LNCAP (cell line): ENCODE data around the gene KLF12.

Experiments
- CTCF ChIP-seq: fragments of 450-650 bp; IDR thresholded peaks from 2 replicates; pipeline ENCODE4 v1.5.1; 2017; ENCODE audit warnings: mild to moderate bottlenecking

Gene KLF12

GRCh38 chr13:74166261-74167004, 32.2 kb upstream of the KLF12 start:
- no peak for TF ChIP-seq CTCF

GRCh38 chr13:74162782-74163181, 28.6 kb upstream of the KLF12 start:
- no peak for TF ChIP-seq CTCF

- TF ChIP-seq CTCF: no peak
Observed at GRCh38 chr13:74162135-74162534, 27.9 kb upstream of the KLF12 start.

- no peak for TF ChIP-seq CTCF
Observed at GRCh38 chr13:74158571-74159352, 24.6 kb upstream of the KLF12 start.

GRCh38 chr13:74158028-74158427, 23.8 kb upstream of the KLF12 start:
- no peak for TF ChIP-seq CTCF

GRCh38 chr13:74154981-74155380, 20.8 kb upstream of the KLF12 start:
- TF ChIP-seq CTCF: no peak

- no peak for TF ChIP-seq CTCF
Observed at GRCh38 chr13:74153316-74153715, 19.1 kb upstream of the KLF12 start.
